Measurements from ENCODE around the gene INPP4A.

- no peak for TF ChIP-seq SREBF2 (IDR thresholded peaks at IDR 0.05)
- no peak for TF ChIP-seq CBX2 (IDR thresholded peaks at IDR 0.05; ENCODE audit: borderline replicate concordance, low read depth)
- no peak for TF ChIP-seq EP300 (IDR thresholded peaks at IDR 0.05)
- TF ChIP-seq CTCF (IDR thresholded peaks at IDR 0.05), result no peak
- TF ChIP-seq CHD2 (IDR thresholded peaks at IDR 0.05; ENCODE audit: low read length, partially characterized antibody), result no peak
These were observed 39.4 kb upstream of the INPP4A start for GRCh38 chr2:98405301-98405700.
